ENCODE data around the gene ZNF277.

DNA sequence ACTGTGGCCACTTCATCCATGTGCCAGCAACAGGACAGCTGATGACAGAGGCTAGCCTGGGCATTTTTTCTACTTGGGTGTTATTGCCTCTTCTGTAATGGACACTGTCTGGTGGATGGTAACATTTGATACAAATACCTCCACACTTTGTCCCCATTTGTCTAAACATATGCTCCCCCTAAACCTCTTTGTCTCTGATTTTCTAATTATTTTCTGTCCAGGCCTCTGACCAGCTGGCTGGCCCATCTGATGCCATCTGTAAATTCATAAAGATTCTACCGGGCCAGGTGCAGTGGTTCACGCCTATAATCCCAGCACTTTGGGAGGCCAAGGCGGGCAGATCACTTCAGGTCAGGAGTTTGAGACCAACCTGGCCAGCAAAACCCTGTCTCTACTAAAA lies 159.1 kb downstream of the ZNF277 start:
- no peak for TF ChIP-seq CTCF (IDR thresholded peaks at IDR 0.05)
- no peak for TF ChIP-seq POLR2A (IDR thresholded peaks at IDR 0.05)
